Measurements from ENCODE around the gene WSB1.

DNA sequence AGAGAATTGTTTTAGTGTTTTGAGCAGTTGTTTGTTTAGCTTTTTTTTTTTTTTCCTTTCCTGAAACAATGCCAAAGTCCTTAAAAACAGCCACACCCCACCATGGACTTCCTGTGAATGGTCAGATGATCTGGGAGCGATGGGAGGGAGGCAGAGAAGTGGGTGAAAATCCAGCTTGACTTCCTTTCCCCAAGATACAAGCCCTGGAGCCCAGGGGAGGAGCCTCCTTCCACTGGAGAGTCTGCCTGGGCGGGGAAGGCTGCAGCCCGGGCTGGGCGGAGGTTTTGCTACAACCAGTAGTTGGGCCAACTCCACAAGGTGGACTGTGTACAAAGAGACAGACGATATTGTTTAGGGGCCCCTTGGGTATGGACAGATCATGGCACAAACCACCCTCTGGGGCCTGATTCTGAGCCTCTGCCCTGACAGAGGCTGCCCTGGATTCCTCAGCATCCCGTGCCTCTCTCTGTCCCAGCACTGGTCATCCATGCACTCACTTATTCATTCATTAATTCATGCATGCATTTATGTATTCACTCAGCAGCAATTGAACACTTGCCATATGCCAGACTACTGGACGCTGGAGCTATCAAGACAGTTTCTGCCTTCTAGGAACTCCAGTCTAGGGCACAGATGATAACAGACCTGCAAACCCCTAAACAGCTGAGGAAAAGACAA lies 29.8 kb downstream of the WSB1 start:
- TF ChIP-seq POLR2AphosphoS5 (IDR thresholded peaks at IDR 0.05; ENCODE audit: low read depth, low read length) = no peak
- TF ChIP-seq TAF1 (IDR thresholded peaks at IDR 0.05; ENCODE audit: borderline replicate concordance, low read depth, low read length) = no peak
- no peak for TF ChIP-seq POLR2A (IDR thresholded peaks at IDR 0.05; ENCODE audit: low read depth, low read length)

Data from GM12892 (cell line).